Heart left ventricle (tissue), 16 donors: ENCODE results near the gene MACF1. TPM values are rescaled to one million over a fixed set of nuclear protein-coding genes. Genes with fewer than 3 reads are reported as not detected.

Experiments
- ATAC-seq, 4 donors: fragments of 200-7000 bp; cut with Tn5 transposase; one replicate each; pipeline ENCODE4 v1.9.1; 2020 to 2022; ENCODE audit warnings: moderate library complexity in 4 of 4, mild to moderate bottlenecking in 3 of 4, moderate number of reproducible peaks in 1 of 4
- DNase-seq, 5 donors: peaks; one replicate each; pipeline ENCODE4 v3.0.0-alpha.2; 2020
- H3K27ac ChIP-seq, 12 donors: fragments of 200-600 bp; sonication (generic) in 4 of 12; one replicate each; pipeline versions ENCODE4 v1.5.0 to v1.8.0; 2016 to 2022; ENCODE audit warnings: mild to moderate bottlenecking in 2 of 12
- H3K27me3 ChIP-seq, 9 donors: fragments of 200-600 bp; sonication (generic) in 2 of 9; one replicate each; pipeline versions ENCODE4 v1.5.1 to v1.8.0; 2016 to 2022; ENCODE audit warnings: mild to moderate bottlenecking in 3 of 9
- H3K36me3 ChIP-seq, 9 donors: fragments of 200-600 bp; sonication (generic) in 2 of 9; one replicate each; pipeline versions ENCODE4 v1.5.0 to v1.8.0; 2018 to 2022; ENCODE audit warnings: mild to moderate bottlenecking in 2 of 9
- H3K4me1 ChIP-seq, 12 donors: fragments of 200-600 bp; sonication (generic) in 4 of 12; one replicate each; pipeline versions ENCODE4 v1.5.0 to v1.8.0; 2016 to 2022; ENCODE audit warnings: mild to moderate bottlenecking in 3 of 12
- H3K4me3 ChIP-seq, 12 donors: fragments of 200-600 bp; sonication (generic) in 4 of 12; one replicate each; pipeline versions ENCODE4 v1.5.0 to v1.8.0; 2017 to 2022; ENCODE audit warnings: mild to moderate bottlenecking in 9 of 12, moderate library complexity in 4 of 12
- H3K9me3 ChIP-seq, 12 donors: fragments of 200-600 bp; sonication (generic) in 4 of 12; one replicate each; pipeline versions ENCODE4 v1.5.0 to v1.8.0; 2016 to 2022; ENCODE audit warnings: mild to moderate bottlenecking in 1 of 12
- POLR2A ChIP-seq, 2 donors: fragments of 450-650 bp; IDR thresholded peaks; one replicate each; pipeline ENCODE4 v1.6.1; 2017; ENCODE audit warnings: antibody characterized with exemption in 2 of 2, mild to moderate bottlenecking in 2 of 2, moderate library complexity in 2 of 2
- WGBS, 4 donors: extraction: QIAGEN DNeasy Blood & Tissue Kit in 2 of 4; methylation state at CpG; one replicate each; pipeline versions ENCODE4 v1.1.5 to v1.1.7; 2013 to 2018; 5-methylcytosine and 5-hydroxymethylcytosine counted together
- intact Hi-C, 10 donors: fragments of 100-400 bp; cut with DNase I; formaldehyde crosslinking; loops; one replicate each; pipeline versions ENCODE4 v1.11.1 to v1.14.2; 2022
- polyA plus RNA-seq, 2 donors: library from polyadenylated mRNA; stranded (reverse); fragments of 200-250 nt; gene quantifications; one replicate each; pipeline ENCODE4 v1.2.3, GENCODE V29; 2013
- total RNA-seq, 9 donors: library from RNA; depleted of rRNA in 2 of 9; stranded (reverse); fragments of >200 nt in 2 of 9; fragmentation: NEBNext Ultra II Directional in 3 of 9; extraction: Animal tissue kit (Norgen Biotek cat#: 25700) in 3 of 9; gene quantifications; one replicate each; pipeline versions ENCODE4 v1.1.0 to v1.2.4, GENCODE V29; 2016 to 2023
- TF ChIP-seq, protein P1 (sequence below), 12 donors: fragments of 200-600 bp; sonication (generic) in 4 of 12; IDR thresholded peaks; one replicate each; pipeline versions ENCODE4 v1.5.0 to v1.8.0; 2018 to 2022; ENCODE audit warnings: antibody characterized with exemption in 12 of 12, mild to moderate bottlenecking in 5 of 12
- donor health status: ischemic (EF 13 %, LVEDD 7.1; RV severe dilation, severe dysfunction).
- donor health status: healthy with polysubstance abuse.
- donor health status: DM: no; HTN: yes; CAD: no.
- donor health status: DM: no; HTN: no; CAD: no.
- donor health status: ischemic (EF 25% LVEDD 6.9; RV normal size, moderate dysfunction).
- donor health status: ischemic (EF 25% LVEDD 5.7; RV mildly dilated, moderate dysfunction).
- donor health status: healthy.
- donor health status: DM: yes; HTN: yes; CAD: no.
- donor health status: ischemic (EF 35%, LVEDD 5.7; RV mildly dilated, moderate dysfunction).
- donor health status: nonischemic (EF 11% LVEDD 7.7; RV severe dilation, severe dysfunction).
- donor health status: DM: yes; HTN: yes; CAD: no.
- donor health status: PGD.
- donor health status: ischemic (EF 29% LVEDD 5.4; RV normal size, mild dysfunction).
- donor health status: nonischemic (EF 23%, LVEDD 6.1; RV moderate dilation, normal function).

Gene MACF1
- total and polyA plus RNA-seq, 11 donors = 102 to 436 (median 251) TPM

DNA sequence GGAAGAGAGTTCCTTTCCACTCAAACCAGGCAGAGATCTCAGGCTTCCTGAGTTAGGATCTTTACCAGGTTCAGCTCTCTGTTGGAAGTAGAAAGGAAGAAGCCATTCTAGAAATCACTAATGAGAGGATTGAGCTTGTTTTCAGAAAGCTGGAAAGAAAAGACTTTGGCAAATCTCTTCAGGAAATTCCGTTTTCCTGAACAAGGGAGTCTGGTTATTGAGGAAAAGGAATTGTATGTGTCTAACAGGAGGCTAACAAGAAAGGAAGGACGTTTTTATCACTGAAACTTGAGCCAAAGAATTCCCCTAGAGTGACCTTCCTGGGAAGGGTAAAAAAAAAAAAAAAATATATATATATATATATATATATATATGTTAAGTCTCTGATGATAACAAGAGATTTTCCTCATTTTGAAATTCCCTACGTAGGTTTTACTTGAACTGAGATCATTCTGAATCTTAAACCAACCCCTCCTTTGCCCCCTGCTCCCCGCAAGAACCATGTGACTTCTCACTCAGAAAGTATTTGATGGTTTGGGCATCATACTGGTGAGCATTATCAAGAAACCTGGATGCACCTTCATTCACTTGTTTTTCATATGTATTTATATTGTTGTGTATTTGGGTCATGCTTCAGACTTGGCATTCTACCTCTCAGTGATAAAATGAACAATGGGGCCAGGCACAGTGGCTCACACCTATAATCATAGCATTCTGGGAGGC lies 188.5 kb downstream of the MACF1 start:
- H3K4me3 ChIP-seq = no peak overlapping the region
- no peak for DNase-seq
- peaks cover 8 to 85% (median 72%) of the 10 kb centered on the region in 12 donors for H3K4me1 ChIP-seq
- no peak for TF ChIP-seq POLR2A (IDR thresholded peaks at IDR 0.05)
- TF ChIP-seq, protein P1, sequence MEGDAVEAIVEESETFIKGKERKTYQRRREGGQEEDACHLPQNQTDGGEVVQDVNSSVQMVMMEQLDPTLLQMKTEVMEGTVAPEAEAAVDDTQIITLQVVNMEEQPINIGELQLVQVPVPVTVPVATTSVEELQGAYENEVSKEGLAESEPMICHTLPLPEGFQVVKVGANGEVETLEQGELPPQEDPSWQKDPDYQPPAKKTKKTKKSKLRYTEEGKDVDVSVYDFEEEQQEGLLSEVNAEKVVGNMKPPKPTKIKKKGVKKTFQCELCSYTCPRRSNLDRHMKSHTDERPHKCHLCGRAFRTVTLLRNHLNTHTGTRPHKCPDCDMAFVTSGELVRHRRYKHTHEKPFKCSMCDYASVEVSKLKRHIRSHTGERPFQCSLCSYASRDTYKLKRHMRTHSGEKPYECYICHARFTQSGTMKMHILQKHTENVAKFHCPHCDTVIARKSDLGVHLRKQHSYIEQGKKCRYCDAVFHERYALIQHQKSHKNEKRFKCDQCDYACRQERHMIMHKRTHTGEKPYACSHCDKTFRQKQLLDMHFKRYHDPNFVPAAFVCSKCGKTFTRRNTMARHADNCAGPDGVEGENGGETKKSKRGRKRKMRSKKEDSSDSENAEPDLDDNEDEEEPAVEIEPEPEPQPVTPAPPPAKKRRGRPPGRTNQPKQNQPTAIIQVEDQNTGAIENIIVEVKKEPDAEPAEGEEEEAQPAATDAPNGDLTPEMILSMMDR (IDR thresholded peaks at IDR 0.05) = no peak
- ATAC-seq = peak in 1 of 4 donors; percentile 20
- intact Hi-C loops = loop anchor here in 3 of 10 donors (2.0 kb wide), 2 partner anchors 16 to 18 kb away; no protein-coding TSS in a partner anchor
- H3K27ac ChIP-seq = peak overlapping the region in 11 of 12 donors; percentile 60 to 85 (median 75)
- no peaks in the 10 kb centered on the region for H3K27me3 ChIP-seq
- no peaks in the 10 kb centered on the region for H3K9me3 ChIP-seq
- 35 to 43% (median 38%) methylated on average over 4 of the region's 4 CpGs for WGBS, 4 donors
- H3K36me3 ChIP-seq = peaks cover 0 to 31% (median 23%) of the 10 kb centered on the region in 9 donors

DNA sequence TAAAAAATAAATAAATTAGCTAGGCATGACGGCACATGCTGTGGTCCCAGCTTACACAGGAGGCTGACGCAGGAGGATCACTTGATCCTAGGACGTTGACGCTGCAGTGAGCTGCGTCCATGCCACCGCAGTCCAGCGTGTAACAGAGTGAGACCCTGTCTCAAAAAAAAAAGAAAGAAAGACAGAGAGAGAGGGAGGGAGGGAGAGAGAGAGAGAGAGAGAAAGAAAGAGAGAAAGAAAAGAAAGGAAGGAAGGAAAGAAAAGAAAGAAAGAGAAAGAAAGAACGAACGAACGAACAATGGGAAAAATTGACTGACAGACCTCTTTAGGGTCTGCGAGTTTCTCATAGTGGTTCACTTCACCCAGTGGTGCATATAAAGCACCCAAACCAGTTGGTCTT lies 189.2 kb downstream of the MACF1 start:
- intact Hi-C loops = loop anchor here in 4 of 10 donors (2.0 kb wide), 2 partner anchors 15 to 17 kb away; no protein-coding TSS in a partner anchor
- ATAC-seq = no peak
- H3K9me3 ChIP-seq = no peaks in the 10 kb centered on the region
- peaks cover 10 to 91% (median 78%) of the 10 kb centered on the region in 12 donors for H3K4me1 ChIP-seq
- H3K27ac ChIP-seq = peak overlapping the region in 9 of 12 donors; percentile 34 to 85 (median 74)
- 82 to 88% (median 86%) methylated on average over 11 of the region's 11 CpGs for WGBS, 4 donors
- no peak for TF ChIP-seq POLR2A (IDR thresholded peaks at IDR 0.05)
- TF ChIP-seq, protein P1 (IDR thresholded peaks at IDR 0.05) = no peak
- no peaks in the 10 kb centered on the region for H3K27me3 ChIP-seq
- no peak overlapping the region for H3K4me3 ChIP-seq
- peaks cover 0 to 25% (median 16%) of the 10 kb centered on the region in 9 donors for H3K36me3 ChIP-seq
- DNase-seq = no peak

DNA sequence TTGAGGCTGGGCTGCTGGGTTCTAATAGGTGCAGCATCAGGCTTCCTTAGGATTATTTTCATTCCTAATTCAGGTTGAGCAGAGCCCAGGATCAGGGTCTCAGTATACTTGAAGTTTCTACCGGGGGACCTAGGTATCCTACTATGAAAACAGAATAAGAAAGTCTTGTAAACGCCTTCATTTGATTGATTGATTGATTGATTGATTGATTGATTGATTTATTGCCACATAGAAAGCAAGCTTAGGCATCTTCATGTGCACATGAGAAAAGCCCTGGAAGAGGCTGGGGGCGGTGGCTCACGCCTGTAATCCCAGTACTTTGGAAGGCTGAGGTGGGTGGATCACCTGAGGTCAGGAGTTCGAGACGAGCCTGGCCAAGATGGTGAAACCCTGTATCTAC lies 189.6 kb downstream of the MACF1 start:
- peak overlapping the region in 11 of 12 donors; percentile 8 to 85 (median 68) for H3K27ac ChIP-seq
- no peaks in the 10 kb centered on the region for H3K9me3 ChIP-seq
- peaks cover 10 to 96% (median 82%) of the 10 kb centered on the region in 12 donors for H3K4me1 ChIP-seq
- H3K36me3 ChIP-seq = peaks cover 0 to 21% (median 12%) of the 10 kb centered on the region in 9 donors
- intact Hi-C loops = loop anchor here in 1 of 10 donors (2.0 kb wide), 1 partner anchor 15 kb away; no protein-coding TSS in a partner anchor
- ATAC-seq (no peak), DNase-seq (no peak)
- H3K27me3 ChIP-seq = no peaks in the 10 kb centered on the region
- no peak overlapping the region for H3K4me3 ChIP-seq
- TF ChIP-seq, protein P1 (IDR thresholded peaks at IDR 0.05) = no peak
- TF ChIP-seq POLR2A (IDR thresholded peaks at IDR 0.05) = no peak
- 70 to 84% (median 79%) methylated on average over 6 of the region's 6 CpGs for WGBS, 4 donors

DNA sequence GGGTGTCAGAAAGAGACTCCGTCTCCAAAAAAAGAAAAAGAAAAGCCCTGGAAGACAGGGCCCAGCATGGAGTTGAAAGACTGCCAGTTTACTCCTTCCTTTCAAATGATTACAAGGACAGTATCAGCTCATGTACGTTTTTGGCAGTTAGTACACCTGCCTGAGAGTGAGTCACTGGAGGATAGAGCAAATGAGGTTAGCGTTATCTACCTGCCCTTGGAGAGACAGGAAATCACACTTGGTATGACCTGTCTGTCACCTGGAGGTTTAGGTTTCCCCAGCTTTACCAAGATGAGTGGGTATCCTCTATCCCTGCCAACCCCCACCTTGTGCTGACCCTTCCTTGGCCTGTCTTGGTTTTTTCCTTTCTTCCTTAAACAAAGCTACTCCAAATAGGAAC lies 190.1 kb downstream of the MACF1 start:
- intact Hi-C loops = loop anchor here in 1 of 10 donors (2.0 kb wide), 1 partner anchor 14 kb away; no protein-coding TSS in a partner anchor
- H3K4me3 ChIP-seq = no peak overlapping the region
- H3K9me3 ChIP-seq = no peaks in the 10 kb centered on the region
- peaks cover 10 to 96% (median 84%) of the 10 kb centered on the region in 12 donors for H3K4me1 ChIP-seq
- ATAC-seq = peak in 3 of 4 donors; percentile 13 to 41 (median 28)
- H3K36me3 ChIP-seq = peaks cover 0 to 16% (median 9%) of the 10 kb centered on the region in 9 donors
- no peak for DNase-seq
- WGBS, 4 donors = 10 to 21% (median 12%) methylated on average over 3 of the region's 3 CpGs
- no peaks in the 10 kb centered on the region for H3K27me3 ChIP-seq
- TF ChIP-seq POLR2A (IDR thresholded peaks at IDR 0.05) = no peak
- TF ChIP-seq, protein P1 (IDR thresholded peaks at IDR 0.05) = no peak
- H3K27ac ChIP-seq = peak overlapping the region; percentile 8 to 85 (median 66)
